WTC11 (cell line): Measurements from ENCODE around the gene RUSC2. TPM values are rescaled to one million over a fixed set of nuclear protein-coding genes. Genes with fewer than 3 reads are reported as not detected.

Experiments used
- ATAC-seq: fragments of 200-7000 bp; cut with Tn5 transposase; 2 replicates; pipeline ENCODE4 v1.10.0; 2021; ENCODE audit warnings: mild to moderate bottlenecking, moderate library complexity
- CTCF ChIA-PET: fragments of 300-600 bp; sonication (Branson Sonifier 250); formaldehyde crosslinking; loops from one replicate; lab custom pipeline; 2021; ENCODE audit warnings: antibody characterized with exemption; lab: Charles Lee
- POLR2A ChIA-PET: fragments of 350-600 bp; sonication (Branson Sonifier 250); formaldehyde crosslinking; loops from one replicate; lab custom pipeline; 2021; ENCODE audit warnings: antibody characterized with exemption; lab: Charles Lee
- DNase-seq: peaks from one replicate; pipeline ENCODE4 v3.0.0; 2021; ENCODE audit warnings: low spot score
- H3K27ac Mint-ChIP-seq: 2 replicates; pipeline ENCODE4 v1.8.0; 2021; ENCODE audit warnings: mixed read lengths
- H3K27me3 Mint-ChIP-seq: 2 replicates; pipeline ENCODE4 v1.8.0; 2021; ENCODE audit warnings: low read depth, mild to moderate bottlenecking, moderate library complexity, mixed read lengths
- H3K36me3 Mint-ChIP-seq: 2 replicates; pipeline ENCODE4 v1.8.0; 2021; ENCODE audit warnings: mixed read lengths
- H3K4me1 Mint-ChIP-seq: 2 replicates; pipeline ENCODE4 v1.8.0; 2022; ENCODE audit warnings: mixed read lengths
- H3K4me3 Mint-ChIP-seq: 2 replicates; pipeline ENCODE4 v1.8.0; 2021; ENCODE audit warnings: mild to moderate bottlenecking, moderate library complexity, mixed read lengths
- H3K9me3 Mint-ChIP-seq: 2 replicates; pipeline ENCODE4 v1.8.0; 2021; ENCODE audit warnings: mixed read lengths
- CREB1 ChIP-seq: sonication (generic); formaldehyde crosslinking; IDR thresholded peaks from 2 replicates; pipeline ENCODE4 v1.8.0; 2023; ENCODE audit warnings: mild to moderate bottlenecking, missing genetic modification reagents
- ELF4 ChIP-seq: sonication (generic); formaldehyde crosslinking; IDR thresholded peaks from 2 replicates; pipeline ENCODE4 v1.8.1; 2022; ENCODE audit warnings: low read depth, mild to moderate bottlenecking, moderate library complexity, missing genetic modification reagents
- ESRRA ChIP-seq: sonication (generic); formaldehyde crosslinking; IDR thresholded peaks from 2 replicates; pipeline ENCODE4 v1.8.1; 2022; ENCODE audit warnings: mild to moderate bottlenecking, missing genetic modification reagents, borderline replicate concordance
- FOXP1 ChIP-seq: sonication (generic); formaldehyde crosslinking; IDR thresholded peaks from 2 replicates; pipeline ENCODE4 v1.8.0; 2022; ENCODE audit warnings: missing genetic modification reagents, mild to moderate bottlenecking, moderate library complexity, borderline replicate concordance
- GRHL2 ChIP-seq: fragments of 250-450 bp; sonication (Bioruptor Pico); IDR thresholded peaks from 2 replicates; pipeline ENCODE4 v1.8.0; 2022; ENCODE audit warnings: mild to moderate bottlenecking, moderate library complexity; ENCODE audit not compliant: insufficient replicate concordance, severe bottlenecking
- GTF2I ChIP-seq: fragments of 250-450 bp; sonication (Bioruptor Pico); conservative IDR thresholded peaks from 2 replicates; pipeline ENCODE4 v1.4.0; 2021; ENCODE audit warnings: mild to moderate bottlenecking
- MXD4 ChIP-seq: fragments of 250-450 bp; sonication (Bioruptor Pico); IDR thresholded peaks from 2 replicates; pipeline ENCODE4 v1.8.0; 2021; ENCODE audit warnings: mild to moderate bottlenecking, moderate library complexity, borderline replicate concordance
- NR2C2 ChIP-seq: sonication (generic); formaldehyde crosslinking; IDR thresholded peaks from 2 replicates; pipeline ENCODE4 v1.8.0; 2022; ENCODE audit warnings: mild to moderate bottlenecking, missing genetic modification reagents
- SMAD3 ChIP-seq: sonication (generic); formaldehyde crosslinking; IDR thresholded peaks from 2 replicates; pipeline ENCODE4 v1.8.0; 2022; ENCODE audit warnings: missing genetic modification reagents, mild to moderate bottlenecking, borderline replicate concordance
- SOX15 ChIP-seq: fragments of 250-450 bp; sonication (Bioruptor Pico); IDR thresholded peaks from 2 replicates; pipeline ENCODE4 v1.9.0; 2021; ENCODE audit warnings: mild to moderate bottlenecking
- TEAD4 ChIP-seq: sonication (generic); formaldehyde crosslinking; IDR thresholded peaks from 2 replicates; pipeline ENCODE4 v1.8.0; 2022; ENCODE audit warnings: mild to moderate bottlenecking, missing genetic modification reagents
- TP53 ChIP-seq: sonication (generic); formaldehyde crosslinking; IDR thresholded peaks from 2 replicates; pipeline ENCODE4 v1.8.1; 2023; ENCODE audit warnings: mild to moderate bottlenecking, missing genetic modification reagents
- ZNF121 ChIP-seq: sonication (generic); formaldehyde crosslinking; IDR thresholded peaks from 2 replicates; pipeline ENCODE4 v1.8.0; 2023; ENCODE audit warnings: missing genetic modification reagents
- ZNF138 ChIP-seq: sonication (generic); formaldehyde crosslinking; conservative IDR thresholded peaks from 2 replicates; pipeline ENCODE4 v1.8.1; 2022; ENCODE audit warnings: mild to moderate bottlenecking, moderate library complexity, missing genetic modification reagents
- ZNF219 ChIP-seq: sonication (generic); formaldehyde crosslinking; IDR thresholded peaks from 2 replicates; pipeline ENCODE4 v1.8.0; 2023; ENCODE audit warnings: missing genetic modification reagents, mild to moderate bottlenecking, borderline replicate concordance
- ZNF416 ChIP-seq: fragments of 250-450 bp; sonication (Bioruptor Pico); IDR thresholded peaks from 2 replicates; pipeline ENCODE4 v1.9.0; 2021; ENCODE audit warnings: mild to moderate bottlenecking, inconsistent platforms
- total RNA-seq: library from RNA; stranded (reverse); gene quantifications from 3 replicates; pipeline ENCODE4 v1.2.3, GENCODE V29; 2021
- TF ChIP-seq, protein P1 (sequence below): fragments of 250-450 bp; sonication (Bioruptor Pico); IDR thresholded peaks from 2 replicates; pipeline ENCODE4 v2.1.2; 2022; ENCODE audit warnings: mild to moderate bottlenecking, moderate library complexity
- TF ChIP-seq, protein P2 (sequence below): sonication (generic); formaldehyde crosslinking; IDR thresholded peaks from 2 replicates; pipeline ENCODE4 v1.8.1; 2022; ENCODE audit warnings: mild to moderate bottlenecking, moderate library complexity, missing genetic modification reagents
- TF ChIP-seq, protein P3 (sequence below): sonication (generic); formaldehyde crosslinking; IDR thresholded peaks from 2 replicates; pipeline ENCODE4 v1.8.0; 2022; ENCODE audit warnings: mild to moderate bottlenecking, missing genetic modification reagents
- TF ChIP-seq, protein P4 (sequence below): sonication (generic); formaldehyde crosslinking; IDR thresholded peaks from 2 replicates; pipeline ENCODE4 v1.8.1; 2023; ENCODE audit warnings: mild to moderate bottlenecking, missing genetic modification reagents, moderate library complexity
- TF ChIP-seq, protein P5 (sequence below): sonication (generic); formaldehyde crosslinking; IDR thresholded peaks from 2 replicates; pipeline ENCODE4 v1.8.1; 2022; ENCODE audit warnings: low read depth, mild to moderate bottlenecking, moderate library complexity, missing genetic modification reagents, borderline replicate concordance
- TF ChIP-seq, protein P6 (sequence below): sonication (generic); formaldehyde crosslinking; IDR thresholded peaks from 2 replicates; pipeline ENCODE4 v1.8.1; 2023; ENCODE audit warnings: mild to moderate bottlenecking, missing genetic modification reagents

Gene RUSC2
- total RNA-seq, 1 experiment from 2014 or later: 9.4 TPM

DNA sequence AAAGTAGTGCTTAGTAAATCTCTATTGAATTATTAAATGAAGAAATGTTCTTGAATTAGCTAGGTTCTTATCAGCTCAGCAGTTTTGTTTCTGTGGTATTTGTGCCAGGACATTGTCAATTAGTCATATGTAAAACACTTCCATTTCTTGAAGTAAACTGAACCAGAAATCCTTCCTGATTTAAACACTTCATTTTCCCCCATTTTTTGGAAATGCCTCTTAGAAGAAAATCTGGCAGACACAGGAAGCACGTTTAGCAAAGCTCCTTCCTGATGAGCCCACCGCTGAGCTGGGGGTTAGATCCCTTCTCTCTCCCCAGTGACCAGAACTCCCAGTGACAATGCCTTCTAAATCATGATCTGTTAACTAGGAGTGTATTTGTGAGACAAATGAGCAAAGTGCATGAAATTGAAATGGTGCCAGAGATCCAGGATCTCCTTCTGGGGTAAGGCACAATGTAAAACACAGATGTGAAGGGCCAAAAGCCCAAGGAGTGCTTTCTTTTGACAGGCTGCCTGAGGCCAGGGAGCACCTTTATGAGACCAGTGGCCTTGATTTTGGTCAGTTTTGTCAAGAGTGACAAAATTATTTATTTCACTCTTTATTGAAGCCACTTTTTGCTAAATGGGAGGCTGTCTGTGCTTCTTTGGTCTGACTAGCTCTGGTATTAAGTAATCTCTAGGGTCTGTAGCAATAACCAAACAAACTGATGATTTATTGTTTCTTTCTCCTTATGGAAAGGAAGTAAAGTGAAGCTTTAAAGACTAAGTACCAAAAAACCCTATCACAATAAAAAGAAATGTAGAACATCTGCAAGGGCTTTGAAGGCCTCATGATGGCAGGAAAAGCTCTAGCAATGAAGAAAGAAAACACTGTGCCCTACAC is 25.5 kb upstream of the RUSC2 start (continued):
- TF ChIP-seq, protein P1, sequence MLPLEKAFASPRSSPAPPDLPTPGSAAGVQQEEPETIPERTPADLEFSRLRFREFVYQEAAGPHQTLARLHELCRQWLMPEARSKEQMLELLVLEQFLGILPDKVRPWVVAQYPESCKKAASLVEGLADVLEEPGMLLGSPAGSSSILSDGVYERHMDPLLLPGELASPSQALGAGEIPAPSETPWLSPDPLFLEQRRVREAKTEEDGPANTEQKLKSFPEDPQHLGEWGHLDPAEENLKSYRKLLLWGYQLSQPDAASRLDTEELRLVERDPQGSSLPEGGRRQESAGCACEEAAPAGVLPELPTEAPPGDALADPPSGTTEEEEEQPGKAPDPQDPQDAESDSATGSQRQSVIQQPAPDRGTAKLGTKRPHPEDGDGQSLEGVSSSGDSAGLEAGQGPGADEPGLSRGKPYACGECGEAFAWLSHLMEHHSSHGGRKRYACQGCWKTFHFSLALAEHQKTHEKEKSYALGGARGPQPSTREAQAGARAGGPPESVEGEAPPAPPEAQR (CRISPR knock-in tag): no peak
- TF ChIP-seq ZNF121 (CRISPR knock-in tag): no peak

DNA sequence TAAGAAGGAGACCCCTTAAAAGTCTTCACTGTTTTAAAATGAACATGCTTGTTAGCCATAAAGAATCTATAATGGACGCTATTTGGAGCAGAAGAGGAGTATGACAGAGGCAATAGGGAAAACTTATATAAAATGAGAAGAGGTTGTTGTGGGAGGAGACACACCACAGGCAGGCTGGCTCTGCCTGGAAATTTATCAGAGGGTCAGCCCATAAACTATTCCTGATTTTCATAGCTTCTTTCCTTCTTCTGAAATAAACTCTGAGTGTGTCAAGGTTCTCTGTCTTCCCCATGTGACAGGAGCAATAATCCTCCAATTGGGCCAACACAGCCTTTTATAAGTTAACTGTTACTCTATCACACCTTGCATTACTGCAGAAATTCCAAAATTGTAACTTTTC is 19.6 kb upstream of the RUSC2 start:
- POLR2A ChIA-PET: no interaction called here

DNA sequence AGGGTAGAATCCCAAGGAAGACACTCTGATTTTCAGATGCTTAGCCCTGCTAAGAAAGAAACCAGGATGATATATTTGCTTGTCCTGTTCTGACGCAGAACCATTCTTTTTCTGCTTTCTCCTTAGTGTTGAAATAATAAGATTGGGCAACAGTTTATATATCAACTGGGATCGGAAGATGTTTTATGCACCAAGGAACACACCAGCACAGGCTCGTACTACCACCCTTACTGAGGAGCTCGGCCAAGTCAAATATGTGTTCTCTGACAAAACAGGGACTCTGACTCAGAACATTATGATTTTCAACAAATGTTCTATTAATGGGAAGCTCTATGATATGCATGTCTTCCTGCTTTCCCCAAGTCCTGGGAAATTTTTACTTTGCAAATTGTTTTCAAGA is 19.0 kb upstream of the RUSC2 start:
- TF ChIP-seq CREB1 (CRISPR knock-in tag) (no peak), ELF4 (no peak), ZNF219 (CRISPR knock-in tag) (no peak), SOX15 (CRISPR knock-in tag) (no peak), MXD4 (no peak)
- TF ChIP-seq, protein P2, sequence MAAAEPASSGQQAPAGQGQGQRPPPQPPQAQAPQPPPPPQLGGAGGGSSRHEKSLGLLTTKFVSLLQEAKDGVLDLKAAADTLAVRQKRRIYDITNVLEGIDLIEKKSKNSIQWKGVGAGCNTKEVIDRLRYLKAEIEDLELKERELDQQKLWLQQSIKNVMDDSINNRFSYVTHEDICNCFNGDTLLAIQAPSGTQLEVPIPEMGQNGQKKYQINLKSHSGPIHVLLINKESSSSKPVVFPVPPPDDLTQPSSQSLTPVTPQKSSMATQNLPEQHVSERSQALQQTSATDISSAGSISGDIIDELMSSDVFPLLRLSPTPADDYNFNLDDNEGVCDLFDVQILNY: no peak
- TF ChIP-seq, protein P3, sequence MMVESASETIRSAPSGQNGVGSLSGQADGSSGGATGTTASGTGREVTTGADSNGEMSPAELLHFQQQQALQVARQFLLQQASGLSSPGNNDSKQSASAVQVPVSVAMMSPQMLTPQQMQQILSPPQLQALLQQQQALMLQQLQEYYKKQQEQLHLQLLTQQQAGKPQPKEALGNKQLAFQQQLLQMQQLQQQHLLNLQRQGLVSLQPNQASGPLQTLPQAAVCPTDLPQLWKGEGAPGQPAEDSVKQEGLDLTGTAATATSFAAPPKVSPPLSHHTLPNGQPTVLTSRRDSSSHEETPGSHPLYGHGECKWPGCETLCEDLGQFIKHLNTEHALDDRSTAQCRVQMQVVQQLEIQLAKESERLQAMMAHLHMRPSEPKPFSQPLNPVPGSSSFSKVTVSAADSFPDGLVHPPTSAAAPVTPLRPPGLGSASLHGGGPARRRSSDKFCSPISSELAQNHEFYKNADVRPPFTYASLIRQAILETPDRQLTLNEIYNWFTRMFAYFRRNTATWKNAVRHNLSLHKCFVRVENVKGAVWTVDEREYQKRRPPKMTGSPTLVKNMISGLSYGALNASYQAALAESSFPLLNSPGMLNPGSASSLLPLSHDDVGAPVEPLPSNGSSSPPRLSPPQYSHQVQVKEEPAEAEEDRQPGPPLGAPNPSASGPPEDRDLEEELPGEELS (CRISPR knock-in tag): no peak
- ChIA-PET POLR2A (no interaction called here), CTCF (no interaction called here)
- Mint-ChIP-seq H3K27ac (no peak overlapping the region), H3K27me3 (peaks cover 10% of the 10 kb centered on the region), H3K9me3 (no peaks in the 10 kb centered on the region), H3K4me3 (no peak overlapping the region), H3K4me1 (no peaks in the 10 kb centered on the region), H3K36me3 (no peaks in the 10 kb centered on the region)
- ATAC-seq (no peak), DNase-seq (no peak)

More for the DNA sequence above, 19.6 kb upstream of the RUSC2 start:
- H3K4me3 Mint-ChIP-seq: no peak overlapping the region
- CTCF ChIA-PET: interaction anchor here (0.8 kb wide), 1 partner anchor 83 kb away, joined by 3 read pairs; no protein-coding TSS in a partner anchor
- ATAC-seq (no peak), DNase-seq (no peak)
- TF ChIP-seq GTF2I: no peak
- TF ChIP-seq TEAD4: no peak
- TF ChIP-seq, protein P4, sequence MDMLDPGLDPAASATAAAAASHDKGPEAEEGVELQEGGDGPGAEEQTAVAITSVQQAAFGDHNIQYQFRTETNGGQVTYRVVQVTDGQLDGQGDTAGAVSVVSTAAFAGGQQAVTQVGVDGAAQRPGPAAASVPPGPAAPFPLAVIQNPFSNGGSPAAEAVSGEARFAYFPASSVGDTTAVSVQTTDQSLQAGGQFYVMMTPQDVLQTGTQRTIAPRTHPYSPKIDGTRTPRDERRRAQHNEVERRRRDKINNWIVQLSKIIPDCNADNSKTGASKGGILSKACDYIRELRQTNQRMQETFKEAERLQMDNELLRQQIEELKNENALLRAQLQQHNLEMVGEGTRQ (CRISPR knock-in tag): no peak
- TF ChIP-seq ZNF416: no peak
- no peak for TF ChIP-seq NR2C2 (CRISPR knock-in tag)
- TF ChIP-seq, protein P5, sequence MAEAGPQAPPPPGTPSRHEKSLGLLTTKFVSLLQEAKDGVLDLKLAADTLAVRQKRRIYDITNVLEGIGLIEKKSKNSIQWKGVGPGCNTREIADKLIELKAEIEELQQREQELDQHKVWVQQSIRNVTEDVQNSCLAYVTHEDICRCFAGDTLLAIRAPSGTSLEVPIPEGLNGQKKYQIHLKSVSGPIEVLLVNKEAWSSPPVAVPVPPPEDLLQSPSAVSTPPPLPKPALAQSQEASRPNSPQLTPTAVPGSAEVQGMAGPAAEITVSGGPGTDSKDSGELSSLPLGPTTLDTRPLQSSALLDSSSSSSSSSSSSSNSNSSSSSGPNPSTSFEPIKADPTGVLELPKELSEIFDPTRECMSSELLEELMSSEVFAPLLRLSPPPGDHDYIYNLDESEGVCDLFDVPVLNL (CRISPR knock-in tag): no peak
- no peak for TF ChIP-seq SMAD3
- TF ChIP-seq, protein P3 (CRISPR knock-in tag): no peak
- TF ChIP-seq, protein P6, sequence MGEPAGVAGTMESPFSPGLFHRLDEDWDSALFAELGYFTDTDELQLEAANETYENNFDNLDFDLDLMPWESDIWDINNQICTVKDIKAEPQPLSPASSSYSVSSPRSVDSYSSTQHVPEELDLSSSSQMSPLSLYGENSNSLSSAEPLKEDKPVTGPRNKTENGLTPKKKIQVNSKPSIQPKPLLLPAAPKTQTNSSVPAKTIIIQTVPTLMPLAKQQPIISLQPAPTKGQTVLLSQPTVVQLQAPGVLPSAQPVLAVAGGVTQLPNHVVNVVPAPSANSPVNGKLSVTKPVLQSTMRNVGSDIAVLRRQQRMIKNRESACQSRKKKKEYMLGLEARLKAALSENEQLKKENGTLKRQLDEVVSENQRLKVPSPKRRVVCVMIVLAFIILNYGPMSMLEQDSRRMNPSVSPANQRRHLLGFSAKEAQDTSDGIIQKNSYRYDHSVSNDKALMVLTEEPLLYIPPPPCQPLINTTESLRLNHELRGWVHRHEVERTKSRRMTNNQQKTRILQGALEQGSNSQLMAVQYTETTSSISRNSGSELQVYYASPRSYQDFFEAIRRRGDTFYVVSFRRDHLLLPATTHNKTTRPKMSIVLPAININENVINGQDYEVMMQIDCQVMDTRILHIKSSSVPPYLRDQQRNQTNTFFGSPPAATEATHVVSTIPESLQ (CRISPR knock-in tag): no peak
- no peak for TF ChIP-seq TP53 (CRISPR knock-in tag)
- TF ChIP-seq ZNF138: no peak
- TF ChIP-seq GRHL2: no peak
- TF ChIP-seq FOXP1 (CRISPR knock-in tag): no peak
- TF ChIP-seq ESRRA (CRISPR knock-in tag): no peak
- no peaks in the 10 kb centered on the region for H3K9me3 Mint-ChIP-seq
- peaks cover 8% of the 10 kb centered on the region for H3K27me3 Mint-ChIP-seq
- H3K36me3 Mint-ChIP-seq: no peaks in the 10 kb centered on the region
- H3K4me1 Mint-ChIP-seq: no peaks in the 10 kb centered on the region
- H3K27ac Mint-ChIP-seq: no peak overlapping the region
